HepG2 (cell line): ENCODE measurements around the gene PLAGL2. TPM values are rescaled to one million over a fixed set of nuclear protein-coding genes. Genes with fewer than 3 reads are reported as not detected.

Experiments used
- ERF ChIP-seq: IDR thresholded peaks from 2 replicates; pipeline ENCODE4 v1.6.1; 2018; ENCODE audit warnings: missing biosample characterization, missing genetic modification reagents
- EZH2 ChIP-seq: conservative IDR thresholded peaks from 2 replicates; pipeline ENCODE4 v1.6.1; 2012; ENCODE audit warnings: mild to moderate bottlenecking, low read depth, low read length, moderate library complexity
- GMEB1 ChIP-seq: sonication (generic); formaldehyde crosslinking; IDR thresholded peaks from 2 replicates; pipeline ENCODE4 v1.5.1; 2020; ENCODE audit warnings: missing genetic modification reagents, mild to moderate bottlenecking, borderline replicate concordance
- HINFP ChIP-seq: sonication (generic); formaldehyde crosslinking; IDR thresholded peaks from 2 replicates; pipeline ENCODE4 v1.4.0; 2020; ENCODE audit warnings: low read depth, mild to moderate bottlenecking, missing genetic modification reagents
- HNRNPH1 ChIP-seq: fragments of 200-400 bp; formaldehyde crosslinking; optimal IDR thresholded peaks from 2 replicates; pipeline ENCODE3; 2017; ENCODE audit warnings: mild to moderate bottlenecking, low read depth, low read length
- POGK ChIP-seq: sonication (generic); formaldehyde crosslinking; conservative IDR thresholded peaks from 2 replicates; pipeline ENCODE4 v1.8.0; 2022; ENCODE audit warnings: mild to moderate bottlenecking, moderate library complexity, missing genetic modification reagents
- RARG ChIP-seq: sonication (generic); formaldehyde crosslinking; IDR thresholded peaks from 2 replicates; pipeline ENCODE4 v1.4.0; 2020; ENCODE audit warnings: low read depth, mild to moderate bottlenecking, missing genetic modification reagents
- RFXAP ChIP-seq: sonication (generic); formaldehyde crosslinking; IDR thresholded peaks from 2 replicates; pipeline ENCODE4 v1.4.0; 2020; ENCODE audit warnings: missing genetic modification reagents, borderline replicate concordance
- SMAD9 ChIP-seq: sonication (generic); formaldehyde crosslinking; IDR thresholded peaks from 2 replicates; pipeline ENCODE4 v1.5.1; 2020; ENCODE audit warnings: mild to moderate bottlenecking, missing genetic modification reagents
- SRSF4 ChIP-seq: fragments of 200-400 bp; formaldehyde crosslinking; IDR thresholded peaks from one replicate; pipeline ENCODE4 v1.6.1; 2018; ENCODE audit warnings: mild to moderate bottlenecking, low read depth, low read length, moderate library complexity; ENCODE audit not compliant: poor library complexity, severe bottlenecking
- SRY ChIP-seq: sonication (generic); formaldehyde crosslinking; IDR thresholded peaks from 2 replicates; pipeline ENCODE4 v1.8.0; 2022; ENCODE audit warnings: mild to moderate bottlenecking, missing genetic modification reagents
- TAF1 ChIP-seq: sonication (generic); formaldehyde crosslinking; IDR thresholded peaks from 2 replicates; pipeline ENCODE4 v1.4.0; 2020; ENCODE audit warnings: missing genetic modification reagents
- TEF ChIP-seq: sonication (generic); formaldehyde crosslinking; IDR thresholded peaks from 2 replicates; pipeline ENCODE4 v1.5.0; 2020; ENCODE audit warnings: missing genetic modification reagents
- ZMYM2 ChIP-seq: sonication (generic); formaldehyde crosslinking; IDR thresholded peaks from 2 replicates; pipeline ENCODE4 v1.8.0; 2022; ENCODE audit warnings: mild to moderate bottlenecking, missing genetic modification reagents
- ZNF101 ChIP-seq: sonication (generic); formaldehyde crosslinking; IDR thresholded peaks from 2 replicates; pipeline ENCODE4 v1.4.0; 2020; ENCODE audit warnings: mild to moderate bottlenecking, low read depth, missing genetic modification reagents, borderline replicate concordance
- ZNF124 ChIP-seq: sonication (generic); formaldehyde crosslinking; IDR thresholded peaks from 2 replicates; pipeline ENCODE4 v1.4.0; 2020; ENCODE audit warnings: missing genetic modification reagents
- ZNF253 ChIP-seq: sonication (generic); formaldehyde crosslinking; IDR thresholded peaks from 2 replicates; pipeline ENCODE4 v1.8.0; 2022; ENCODE audit warnings: mild to moderate bottlenecking, missing genetic modification reagents, borderline replicate concordance
- ZNF329 ChIP-seq: sonication (generic); formaldehyde crosslinking; IDR thresholded peaks from 2 replicates; pipeline ENCODE4 v1.9.0; 2021; ENCODE audit warnings: low read depth, mild to moderate bottlenecking, missing genetic modification reagents
- ZNF747 ChIP-seq: sonication (generic); formaldehyde crosslinking; IDR thresholded peaks from 2 replicates; pipeline ENCODE4 v1.8.1; 2023; ENCODE audit warnings: missing genetic modification reagents, mild to moderate bottlenecking, borderline replicate concordance
- ZNF839 ChIP-seq: sonication (generic); formaldehyde crosslinking; IDR thresholded peaks from 2 replicates; pipeline ENCODE4 v1.4.0; 2020; ENCODE audit warnings: missing genetic modification reagents, mild to moderate bottlenecking, borderline replicate concordance
- polyA plus RNA-seq, 8 experiments: library from polyadenylated mRNA; depleted of rRNA in 3 of 8; stranded (reverse) in 7 of 8; unstranded in 1 of 8; fragments of >200 nt; fragmentation: Illumina TruSeq in 4 of 8; extraction: Trizol in 4 of 8; gene quantifications; 2 replicates each; pipeline versions ENCODE4 v1.2.1 to v1.2.3, GENCODE V29; 2011 to 2016; ENCODE audit warnings: low read depth in 4 of 8, missing spikeins in 1 of 8, mixed read lengths in 1 of 8; ENCODE audit not compliant: insufficient read depth in 1 of 8
- total RNA-seq, 5 experiments: library from RNA; depleted of rRNA; stranded (reverse); fragments of >200 nt; fragmentation: Illumina TruSeq; extraction: Trizol; gene quantifications; 2 replicates each; pipeline ENCODE4 v1.2.3, GENCODE V29; 2016; ENCODE audit warnings: low read depth in 1 of 5
- TF ChIP-seq, protein P1 (sequence below): sonication (generic); formaldehyde crosslinking; IDR thresholded peaks from 2 replicates; pipeline ENCODE4 v1.8.0; 2022; ENCODE audit warnings: mild to moderate bottlenecking, missing genetic modification reagents; ENCODE audit not compliant: insufficient replicate concordance

The PLAGL2 gene
- total and polyA plus RNA-seq, 2 of the 13 experiments (the other 11 are each of a cell fraction or from before 2014, with no cell fraction given): 15.2 to 15.3 TPM

GRCh38 chr20:32207626-32208498 lies at the start of gene PLAGL2, which contains the start of gene POFUT1 (continued):
- no peak; the same call in 1 of the 2 replicates for TF ChIP-seq RARG (CRISPR knock-in tag)
- peak; percentile 92 for TF ChIP-seq TAF1 (CRISPR knock-in tag)
- peak; percentile 82 for TF ChIP-seq ZNF329 (CRISPR knock-in tag)
- TF ChIP-seq POGK (CRISPR knock-in tag): peak; percentile 84; the same call in 1 of the 2 replicates
- peak; percentile 95; the same call in 1 of the 2 replicates for TF ChIP-seq SRY (CRISPR knock-in tag)
- peak; percentile 94 for TF ChIP-seq ZNF839 (CRISPR knock-in tag)
- TF ChIP-seq SMAD9 (CRISPR knock-in tag): 0 out of 2 replicates have a peak, but pooled peaks have one; percentile 15
- peak; percentile 22 for TF ChIP-seq HNRNPH1
- TF ChIP-seq ZNF747 (CRISPR knock-in tag): peak; percentile 77
- TF ChIP-seq ZNF101: no peak
- TF ChIP-seq, protein P1, sequence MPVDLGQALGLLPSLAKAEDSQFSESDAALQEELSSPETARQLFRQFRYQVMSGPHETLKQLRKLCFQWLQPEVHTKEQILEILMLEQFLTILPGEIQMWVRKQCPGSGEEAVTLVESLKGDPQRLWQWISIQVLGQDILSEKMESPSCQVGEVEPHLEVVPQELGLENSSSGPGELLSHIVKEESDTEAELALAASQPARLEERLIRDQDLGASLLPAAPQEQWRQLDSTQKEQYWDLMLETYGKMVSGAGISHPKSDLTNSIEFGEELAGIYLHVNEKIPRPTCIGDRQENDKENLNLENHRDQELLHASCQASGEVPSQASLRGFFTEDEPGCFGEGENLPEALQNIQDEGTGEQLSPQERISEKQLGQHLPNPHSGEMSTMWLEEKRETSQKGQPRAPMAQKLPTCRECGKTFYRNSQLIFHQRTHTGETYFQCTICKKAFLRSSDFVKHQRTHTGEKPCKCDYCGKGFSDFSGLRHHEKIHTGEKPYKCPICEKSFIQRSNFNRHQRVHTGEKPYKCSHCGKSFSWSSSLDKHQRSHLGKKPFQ (CRISPR knock-in tag): no peak
- peak; percentile 83 for TF ChIP-seq GMEB1 (CRISPR knock-in tag)
- TF ChIP-seq EZH2: no peak
- TF ChIP-seq TEF: no peak; the same call in 1 of the 2 replicates
- TF ChIP-seq ZMYM2 (CRISPR knock-in tag): peak; percentile 90
- no peak for TF ChIP-seq SRSF4
- peak; percentile 27; the same call in 1 of the 2 replicates for TF ChIP-seq HINFP (CRISPR knock-in tag)
- peak; percentile 83; the same call in 1 of the 2 replicates for TF ChIP-seq RFXAP
- TF ChIP-seq ERF (CRISPR knock-in tag): peak; percentile 89
- TF ChIP-seq ZNF253 (CRISPR knock-in tag): peak; percentile 80; the same call in 1 of the 2 replicates
- TF ChIP-seq ZNF124 (CRISPR knock-in tag): peak; percentile 58; the same call in 1 of the 2 replicates
